SK-N-SH (cell line): Measurements from ENCODE around the gene CAMSAP1. TPM values are rescaled to one million over a fixed set of nuclear protein-coding genes. Genes with fewer than 3 reads are reported as not detected.

Experiments used
- CTCF ChIA-PET: fragments of 300-600, 350-600 bp; formaldehyde crosslinking; extraction: SDS; loops from one replicate; lab custom pipeline; 2021; lab: Yijun Ruan, JAX
- POLR2A ChIA-PET: fragments of 350-600 bp; sonication (Branson Sonifier 250); formaldehyde crosslinking; extraction: SDS; loops from one replicate; lab custom pipeline; 2020; ENCODE audit warnings: antibody characterized with exemption, inconsistent platforms; lab: Yijun Ruan, JAX
- DNase-seq: peaks from one replicate; pipeline ENCODE4 v3.0.0; 2012
- H2AFZ ChIP-seq: fragments of 200-600 bp; sonication (generic); 2 replicates; pipeline ENCODE4 v1.8.1; 2016; ENCODE audit warnings: antibody characterized with exemption, mild to moderate bottlenecking, low read depth
- H3F3A ChIP-seq: fragments of 200-600 bp; sonication (generic); replicated peaks from 2 replicates; pipeline ENCODE3; 2016; ENCODE audit warnings: antibody characterized with exemption, mild to moderate bottlenecking; ENCODE audit not compliant: insufficient read depth
- H3K27ac ChIP-seq, 2 experiments: fragments of 200-500 bp in 1 of 2; fragments of 200-600 bp in 1 of 2; sonication (Bioruptor generic) in 1 of 2; sonication (generic), shearing (Covaris generic) in 1 of 2; 2 replicates each; pipeline versions ENCODE4 v1.5.1 to v1.6.1; 2014 to 2016; ENCODE audit warnings: low read depth in 2 of 2, inconsistent platforms in 1 of 2, low read length in 1 of 2, mild to moderate bottlenecking in 1 of 2, mixed read lengths in 1 of 2
- H3K27me3 ChIP-seq: fragments of 200-600 bp; sonication (generic), shearing (Covaris generic); 2 replicates; pipeline ENCODE4 v1.6.1; 2016; ENCODE audit warnings: mixed run types; ENCODE audit not compliant: insufficient read depth
- H3K36me3 ChIP-seq, 2 experiments: fragments of 200-500 bp in 1 of 2; fragments of 200-600 bp in 1 of 2; sonication (Bioruptor generic) in 1 of 2; sonication (generic) in 1 of 2; replicated peaks in 1 of 2; 2 replicates each; pipeline versions ENCODE3 to v1.5.1; 2014 to 2016; ENCODE audit warnings: low read length in 1 of 2, mild to moderate bottlenecking in 1 of 2; ENCODE audit not compliant: insufficient read depth in 2 of 2, control insufficient read depth in 1 of 2
- H3K4me1 ChIP-seq, 2 experiments: fragments of 200-500 bp in 1 of 2; fragments of 200-600 bp in 1 of 2; sonication (Bioruptor generic) in 1 of 2; sonication (generic), shearing (Covaris generic) in 1 of 2; 2 replicates each; pipeline versions ENCODE4 v1.5.1 to v1.6.1; 2014 to 2016; ENCODE audit warnings: low read depth in 1 of 2, low read length in 1 of 2, mixed run types in 1 of 2; ENCODE audit not compliant: insufficient read depth in 2 of 2, control insufficient read depth in 1 of 2
- H3K4me2 ChIP-seq: fragments of 200-600 bp; sonication (generic), shearing (Covaris generic); 2 replicates; pipeline ENCODE4 v1.6.1; 2017; ENCODE audit warnings: mixed run types
- H3K4me3 ChIP-seq, 2 experiments: fragments of 200-500 bp in 1 of 2; fragments of 200-600 bp in 1 of 2; sonication (Bioruptor generic) in 1 of 2; sonication (generic), shearing (Covaris generic) in 1 of 2; 2 replicates each; pipeline versions ENCODE4 v1.5.1 to v1.8.1; 2014 to 2016; ENCODE audit warnings: low read depth in 2 of 2, inconsistent platforms in 1 of 2, low read length in 1 of 2, mild to moderate bottlenecking in 1 of 2, mixed read lengths in 1 of 2, moderate library complexity in 1 of 2
- H3K79me2 ChIP-seq: fragments of 200-600 bp; sonication (generic); 2 replicates; pipeline ENCODE4 v1.8.1; 2017; ENCODE audit warnings: mild to moderate bottlenecking; ENCODE audit not compliant: insufficient read depth
- H3K9ac ChIP-seq: fragments of 200-600 bp; sonication (generic); 2 replicates; pipeline ENCODE4 v1.6.1; 2017; ENCODE audit warnings: mixed run types
- H3K9me2 ChIP-seq: fragments of 200-600 bp; sonication (generic); 2 replicates; pipeline ENCODE4 v1.6.1; 2017; ENCODE audit warnings: mixed run types
- H3K9me3 ChIP-seq: fragments of 200-600 bp; sonication (generic); 2 replicates; pipeline ENCODE4 v1.6.1; 2017; ENCODE audit warnings: mixed run types, mild to moderate bottlenecking, moderate library complexity
- H4K20me1 ChIP-seq: fragments of 200-600 bp; sonication (generic); 2 replicates; pipeline ENCODE4 v1.6.1; 2017; ENCODE audit warnings: mild to moderate bottlenecking, mixed run types; ENCODE audit not compliant: insufficient read depth
- CHD2 ChIP-seq: fragments of 150-350 bp; IDR thresholded peaks from 2 replicates; pipeline ENCODE4 v1.6.1; 2018; ENCODE audit warnings: low read length; ENCODE audit not compliant: partially characterized antibody
- EZH2phosphoT487 ChIP-seq: fragments of 200-600 bp; sonication (generic); IDR thresholded peaks from 2 replicates; pipeline ENCODE4 v1.6.1; 2017; ENCODE audit warnings: low read depth, mixed run types, mild to moderate bottlenecking, antibody characterized with exemption, moderate library complexity, borderline replicate concordance
- FOSL2 ChIP-seq: IDR thresholded peaks from 2 replicates; pipeline ENCODE4 v1.4.0; 2012; ENCODE audit warnings: low read depth, mild to moderate bottlenecking, moderate library complexity, borderline replicate concordance
- FOXJ3 ChIP-seq: sonication (generic); formaldehyde crosslinking; IDR thresholded peaks from 2 replicates; pipeline ENCODE4 v1.5.1; 2020; ENCODE audit warnings: mild to moderate bottlenecking, missing genetic modification reagents
- GABPA ChIP-seq: IDR thresholded peaks from 2 replicates; pipeline ENCODE4 v1.4.0; 2012; ENCODE audit warnings: low read depth, mild to moderate bottlenecking
- GATA2 ChIP-seq: sonication (generic); formaldehyde crosslinking; IDR thresholded peaks from 2 replicates; pipeline ENCODE4 v1.5.0; 2020; ENCODE audit warnings: mild to moderate bottlenecking, missing genetic modification reagents
- MEF2A ChIP-seq: IDR thresholded peaks from 2 replicates; pipeline ENCODE4 v1.4.0; 2012; ENCODE audit warnings: low read depth, borderline replicate concordance
- MXI1 ChIP-seq: IDR thresholded peaks from 2 replicates; pipeline ENCODE4 v1.6.1; 2012; ENCODE audit warnings: mild to moderate bottlenecking, low read depth, low read length, improper control_type of control experiment
- NFIC ChIP-seq: IDR thresholded peaks from 2 replicates; pipeline ENCODE4 v1.4.0; 2012; ENCODE audit warnings: borderline replicate concordance
- NRF1 ChIP-seq: IDR thresholded peaks from 2 replicates; pipeline ENCODE4 v1.6.1; 2012; ENCODE audit warnings: low read depth, mild to moderate bottlenecking, low read length
- RAD21 ChIP-seq: IDR thresholded peaks from 2 replicates; pipeline ENCODE4 v1.6.1; 2012; ENCODE audit warnings: mild to moderate bottlenecking, low read length
- RCOR1 ChIP-seq: fragments of 150-350 bp; IDR thresholded peaks from 2 replicates; pipeline ENCODE4 v1.6.1; 2017; ENCODE audit warnings: antibody characterized with exemption, low read length
- SIN3A ChIP-seq: IDR thresholded peaks from 2 replicates; pipeline ENCODE4 v1.6.1; 2012; ENCODE audit warnings: low read depth, mild to moderate bottlenecking, low read length, moderate library complexity, borderline replicate concordance
- SMC3 ChIP-seq: IDR thresholded peaks from 2 replicates; pipeline ENCODE4 v1.6.1; 2012; ENCODE audit warnings: low read depth, low read length, improper control_type of control experiment
- TCF12 ChIP-seq: IDR thresholded peaks from 2 replicates; pipeline ENCODE4 v1.4.0; 2012
- TEAD4 ChIP-seq: IDR thresholded peaks from 2 replicates; pipeline ENCODE4 v1.4.0; 2012; ENCODE audit warnings: mild to moderate bottlenecking, borderline replicate concordance; ENCODE audit not compliant: insufficient read depth
- YY1 ChIP-seq: IDR thresholded peaks from 2 replicates; pipeline ENCODE4 v1.4.0; 2012; ENCODE audit warnings: low read depth, mild to moderate bottlenecking
- WGBS: methylation state at CpG from one replicate; pipeline ENCODE4 v1.1.6; 2017; ENCODE audit warnings: low lambda C conversion rate; 5-methylcytosine and 5-hydroxymethylcytosine counted together
- polyA plus RNA-seq, 3 experiments: library from polyadenylated mRNA; depleted of rRNA; stranded (reverse); fragments of >200 nt; gene quantifications; 2 replicates each; pipeline ENCODE4 v1.2.3, GENCODE V29; 2012
- TF ChIP-seq, protein P1 (sequence below): fragments of 150-350 bp; IDR thresholded peaks from 2 replicates; pipeline ENCODE4 v1.6.1; 2017; ENCODE audit warnings: antibody characterized with exemption, low read length, low read depth, borderline replicate concordance
- TF ChIP-seq, protein P2 (sequence below): fragments of 150-350 bp; IDR thresholded peaks from 2 replicates; pipeline ENCODE4 v1.6.1; 2016; ENCODE audit warnings: mild to moderate bottlenecking, low read depth, low read length
- TF ChIP-seq, protein P3 (sequence below): IDR thresholded peaks from 2 replicates; pipeline ENCODE4 v1.4.0; 2012; ENCODE audit warnings: low read depth, borderline replicate concordance

Gene CAMSAP1
- polyA plus RNA-seq, 1 of the 3 experiments (the other 2 are of a cell fraction) = 8.9 TPM

DNA sequence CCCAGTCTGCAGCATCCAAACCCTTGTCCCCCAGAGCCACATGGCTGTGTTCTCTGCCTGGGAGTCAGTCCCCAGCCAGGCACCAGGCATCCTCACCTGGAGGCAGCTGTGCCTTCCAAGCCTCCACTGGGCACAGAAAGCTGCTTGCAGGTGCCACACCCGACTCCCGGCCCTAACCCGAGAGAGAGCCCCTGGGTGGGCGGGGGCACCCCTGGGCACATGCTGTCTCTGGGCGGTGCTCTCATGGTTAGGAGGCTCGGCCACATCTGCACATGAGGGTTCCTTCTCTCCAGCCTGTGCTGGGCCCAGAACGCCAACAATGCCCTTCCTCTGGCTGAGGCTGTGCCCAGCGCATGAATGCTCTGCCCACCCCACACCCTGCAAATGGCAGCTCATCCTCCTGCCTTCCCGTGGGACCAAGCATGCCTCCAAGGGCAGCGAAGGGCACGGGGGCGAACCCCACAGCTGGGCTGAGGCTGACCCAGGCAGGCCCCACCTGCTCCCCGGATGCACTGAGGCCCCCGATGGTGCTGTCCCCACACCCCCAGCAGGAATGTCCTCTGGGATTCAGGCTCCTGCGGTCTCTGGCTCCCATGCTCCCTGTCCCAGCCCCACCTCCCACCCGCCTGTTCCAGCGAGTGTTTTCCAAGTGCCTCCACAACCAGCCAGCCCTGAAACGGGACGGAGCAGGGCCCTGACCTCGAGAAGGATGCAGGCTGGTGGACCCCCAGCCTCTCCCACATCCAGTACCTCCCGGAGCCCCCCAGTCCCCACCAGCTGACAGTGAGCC is 22.5 kb upstream of the CAMSAP1 start (continued):
- TF ChIP-seq CHD2 (no peak), FOSL2 (no peak)

DNA sequence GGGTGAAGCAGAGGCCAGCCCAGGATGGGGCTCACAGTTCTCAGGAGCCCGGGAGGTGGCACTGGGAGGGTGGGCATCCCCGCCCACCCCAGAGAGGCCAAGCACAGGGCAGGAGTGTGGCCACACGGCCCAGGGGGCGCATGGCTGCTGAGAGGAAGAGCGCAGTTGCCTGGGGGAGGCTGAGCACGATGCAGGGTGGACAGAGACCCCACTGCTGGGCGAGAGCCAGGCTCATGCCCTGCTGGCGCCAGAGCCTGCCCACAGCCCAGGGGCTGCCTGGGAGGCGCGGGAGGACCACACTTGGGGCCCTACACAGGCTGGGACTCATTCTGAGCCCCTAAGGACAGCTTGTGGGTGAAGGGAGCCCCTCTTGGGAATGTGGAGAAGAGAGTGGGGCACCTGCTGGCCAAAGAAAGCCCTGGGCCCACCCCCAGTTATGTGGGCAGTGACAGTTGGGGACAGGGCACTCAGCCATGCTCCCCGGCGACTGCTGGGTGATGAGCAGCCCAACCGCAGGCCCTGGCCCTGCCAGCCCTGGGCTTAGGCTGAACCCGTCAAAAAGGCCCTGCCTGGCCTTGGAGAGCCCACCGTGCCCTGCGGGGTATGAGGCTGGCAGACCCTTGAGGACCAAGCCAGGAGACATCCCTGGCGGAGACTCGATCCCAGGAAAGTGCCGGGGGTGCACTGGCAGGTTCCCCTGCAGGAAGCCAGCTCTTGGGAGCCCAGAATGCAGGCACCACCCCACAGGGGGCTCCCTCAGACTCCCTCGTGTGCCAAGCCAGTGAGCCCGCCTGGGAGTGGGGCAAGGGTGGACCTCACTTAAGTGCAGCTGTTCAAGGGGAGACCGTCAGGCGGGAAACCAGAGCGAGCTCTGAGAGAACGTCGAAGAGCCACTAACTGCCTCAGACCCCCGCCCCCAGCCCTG is 21.6 kb upstream of the CAMSAP1 start:
- Histone ChIP-seq H3K9ac (no peak overlapping the region), H3K27me3 (no peaks in the 10 kb centered on the region), H2AFZ (no peak overlapping the region), H3K27ac (no peak overlapping the region), H3F3A (no peaks in the 10 kb centered on the region), H3K9me2 (no peaks in the 10 kb centered on the region), H3K4me2 (no peak overlapping the region)
- no peak for DNase-seq
- CTCF ChIA-PET = no interaction called here
- TF ChIP-seq NRF1 (no peak), RCOR1 (no peak), TEAD4 (no peak), SMC3 (no peak), MXI1 (no peak), RAD21 (no peak)
- TF ChIP-seq, all 33 proteins: peak for 0
- Histone ChIP-seq H3K36me3 (peaks cover 4 to 28% of the 10 kb centered on the region in 2 experiments), H4K20me1 (no peaks in the 10 kb centered on the region), H3K4me3 (no peak overlapping the region), H3K9me3 (no peaks in the 10 kb centered on the region), H3K4me1 (no peaks in the 10 kb centered on the region), H3K79me2 (no peaks in the 10 kb centered on the region)
- 90% methylated on average over 14 of the region's 27 CpGs for WGBS
- POLR2A ChIA-PET = no interaction called here

DNA sequence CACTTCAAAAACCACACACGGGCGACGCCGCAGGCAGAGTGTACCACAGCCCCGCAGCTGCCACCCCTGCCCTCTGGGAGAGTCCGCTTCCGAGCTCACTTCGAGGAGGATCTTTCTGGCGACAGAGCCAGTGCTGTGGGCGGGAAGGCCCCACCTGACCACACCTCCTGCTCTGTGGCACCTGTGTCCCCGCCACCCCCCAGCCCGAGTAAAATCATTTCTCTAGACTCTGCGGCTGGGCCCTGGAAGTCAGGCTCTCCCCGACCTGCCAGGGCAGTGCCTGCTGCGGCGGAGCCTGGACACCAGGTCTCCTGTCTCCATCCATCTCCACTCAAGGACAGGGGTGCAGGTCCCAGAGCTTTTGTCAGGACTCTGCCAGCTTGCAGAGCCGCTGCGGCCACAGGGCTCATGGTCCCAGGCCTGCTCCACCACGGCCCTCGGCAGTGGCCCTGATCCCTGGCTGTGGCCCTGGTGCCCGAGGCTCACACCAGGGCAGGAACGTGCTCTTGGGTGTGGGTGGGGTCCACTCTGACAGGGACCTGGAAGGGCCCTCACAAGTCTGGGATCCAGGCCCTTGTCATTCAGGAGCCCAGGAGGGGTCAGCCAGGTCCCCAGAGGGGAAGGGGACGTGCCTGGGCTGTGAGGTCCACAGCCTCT is 20.9 kb upstream of the CAMSAP1 start:
- H3K27me3 ChIP-seq = no peaks in the 10 kb centered on the region
- no peaks in the 10 kb centered on the region for H4K20me1 ChIP-seq
- no peaks in the 10 kb centered on the region for H3K9me3 ChIP-seq
- POLR2A ChIA-PET = no interaction called here
- no peak overlapping the region for H3K9ac ChIP-seq
- H3K4me2 ChIP-seq = no peak overlapping the region
- no peaks in the 10 kb centered on the region for H3K79me2 ChIP-seq
- DNase-seq = no peak
- no peak overlapping the region for H3K27ac ChIP-seq
- WGBS = 98% methylated on average over 15 of the region's 23 CpGs
- H3K4me1 ChIP-seq = no peaks in the 10 kb centered on the region
- peaks cover 4 to 21% of the 10 kb centered on the region in 2 experiments for H3K36me3 ChIP-seq
- H3K4me3 ChIP-seq = no peak overlapping the region
- no peaks in the 10 kb centered on the region for H3F3A ChIP-seq
- no peaks in the 10 kb centered on the region for H3K9me2 ChIP-seq
- no peak overlapping the region for H2AFZ ChIP-seq
- CTCF ChIA-PET = no interaction called here
- TF ChIP-seq GATA2 (CRISPR knock-in tag) (no peak), TCF12 (no peak), MXI1 (no peak), YY1 (no peak), EZH2phosphoT487 (no peak), FOXJ3 (no peak), SMC3 (no peak), SIN3A (no peak), MEF2A (no peak), NFIC (no peak), GABPA (no peak)
- TF ChIP-seq, protein P1, sequence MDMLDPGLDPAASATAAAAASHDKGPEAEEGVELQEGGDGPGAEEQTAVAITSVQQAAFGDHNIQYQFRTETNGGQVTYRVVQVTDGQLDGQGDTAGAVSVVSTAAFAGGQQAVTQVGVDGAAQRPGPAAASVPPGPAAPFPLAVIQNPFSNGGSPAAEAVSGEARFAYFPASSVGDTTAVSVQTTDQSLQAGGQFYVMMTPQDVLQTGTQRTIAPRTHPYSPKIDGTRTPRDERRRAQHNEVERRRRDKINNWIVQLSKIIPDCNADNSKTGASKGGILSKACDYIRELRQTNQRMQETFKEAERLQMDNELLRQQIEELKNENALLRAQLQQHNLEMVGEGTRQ = no peak
- TF ChIP-seq, protein P2, sequence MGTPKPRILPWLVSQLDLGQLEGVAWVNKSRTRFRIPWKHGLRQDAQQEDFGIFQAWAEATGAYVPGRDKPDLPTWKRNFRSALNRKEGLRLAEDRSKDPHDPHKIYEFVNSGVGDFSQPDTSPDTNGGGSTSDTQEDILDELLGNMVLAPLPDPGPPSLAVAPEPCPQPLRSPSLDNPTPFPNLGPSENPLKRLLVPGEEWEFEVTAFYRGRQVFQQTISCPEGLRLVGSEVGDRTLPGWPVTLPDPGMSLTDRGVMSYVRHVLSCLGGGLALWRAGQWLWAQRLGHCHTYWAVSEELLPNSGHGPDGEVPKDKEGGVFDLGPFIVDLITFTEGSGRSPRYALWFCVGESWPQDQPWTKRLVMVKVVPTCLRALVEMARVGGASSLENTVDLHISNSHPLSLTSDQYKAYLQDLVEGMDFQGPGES = no peak
- TF ChIP-seq, protein P3, sequence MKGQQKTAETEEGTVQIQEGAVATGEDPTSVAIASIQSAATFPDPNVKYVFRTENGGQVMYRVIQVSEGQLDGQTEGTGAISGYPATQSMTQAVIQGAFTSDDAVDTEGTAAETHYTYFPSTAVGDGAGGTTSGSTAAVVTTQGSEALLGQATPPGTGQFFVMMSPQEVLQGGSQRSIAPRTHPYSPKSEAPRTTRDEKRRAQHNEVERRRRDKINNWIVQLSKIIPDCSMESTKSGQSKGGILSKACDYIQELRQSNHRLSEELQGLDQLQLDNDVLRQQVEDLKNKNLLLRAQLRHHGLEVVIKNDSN = no peak
